ENCODE measurements around the gene RUNDC1.

GRCh38 chr17:42980274-42980765, at the start of gene RUNDC1:
- TF ChIP-seq CTCF (IDR thresholded peaks at IDR 0.05; ENCODE audit: borderline replicate concordance, extremely low read depth, low read length, poor library complexity, severe bottlenecking) (no peak), EZH2 (IDR thresholded peaks at IDR 0.05; ENCODE audit: borderline replicate concordance, low read depth, low read length, severe bottlenecking) (no peak)
